CD14-positive monocyte (primary cell): ENCODE results near the gene NDE1. TPM values are rescaled to one million over a fixed set of nuclear protein-coding genes. Genes with fewer than 3 reads are reported as not detected.

Experiments
- DNase-seq, 3 donors: peaks; one replicate each; pipeline ENCODE4 v3.0.0-alpha.2; 2011 to 2022
- H2AFZ ChIP-seq: 2 replicates; pipeline ENCODE4 v1.6.0; 2012; ENCODE audit warnings: mild to moderate bottlenecking, low read depth, low read length, inconsistent platforms; ENCODE audit not compliant: insufficient read depth, poor library complexity, severe bottlenecking
- H3K27ac ChIP-seq, 2 donors: 1 replicate in 1 of 2; 2 replicates in 1 of 2; pipeline ENCODE4 v1.5.1; 2012 to 2013; ENCODE audit warnings: low read length in 2 of 2, control low read depth in 1 of 2, inconsistent platforms in 1 of 2, low read depth in 1 of 2, mild to moderate bottlenecking in 1 of 2
- H3K27me3 ChIP-seq, 2 donors: one replicate each; pipeline versions ENCODE4 v1.6.0 to v1.6.1; 2011 to 2013; ENCODE audit warnings: low read length in 2 of 2; ENCODE audit not compliant: control insufficient read depth in 2 of 2, insufficient read depth in 2 of 2
- H3K36me3 ChIP-seq, 2 donors: replicated peaks in 1 of 2; 1 replicate in 1 of 2; 2 replicates in 1 of 2; pipeline versions ENCODE4 v1.5.1 to v1.6.1; 2012 to 2013; ENCODE audit warnings: low read length in 2 of 2, control low read depth in 1 of 2, inconsistent platforms in 1 of 2, mild to moderate bottlenecking in 1 of 2; ENCODE audit not compliant: insufficient read depth in 2 of 2, control insufficient read depth in 1 of 2
- H3K4me1 ChIP-seq, 2 donors: 1 replicate in 1 of 2; 2 replicates in 1 of 2; pipeline versions ENCODE4 v1.5.1 to v1.6.1; 2012 to 2013; ENCODE audit warnings: low read length in 2 of 2, control low read depth in 1 of 2, inconsistent platforms in 1 of 2, mild to moderate bottlenecking in 1 of 2, moderate library complexity in 1 of 2; ENCODE audit not compliant: insufficient read depth in 2 of 2, control insufficient read depth in 1 of 2
- H3K4me2 ChIP-seq: replicated peaks from 2 replicates; pipeline ENCODE3; 2012; ENCODE audit warnings: low read length, moderate library complexity, mild to moderate bottlenecking; ENCODE audit not compliant: poor library complexity, severe bottlenecking; ENCODE audit errors: extremely low read depth
- H3K4me3 ChIP-seq, 3 experiments: fragments of 200-600 bp in 1 of 3; sonication (generic) in 1 of 3; replicated peaks in 1 of 3; 1 replicate in 2 of 3; 2 replicates in 1 of 3; pipeline ENCODE4 v1.5.1; 2011 to 2013; ENCODE audit warnings: low read length in 3 of 3, mild to moderate bottlenecking in 3 of 3, control low read depth in 2 of 3, low read depth in 2 of 3, inconsistent platforms in 1 of 3, moderate library complexity in 1 of 3
- H3K79me2 ChIP-seq: 2 replicates; pipeline ENCODE4 v1.6.0; 2012; ENCODE audit warnings: mild to moderate bottlenecking, control low read depth, inconsistent platforms, low read length, moderate library complexity; ENCODE audit not compliant: insufficient read depth
- H3K9ac ChIP-seq: 2 replicates; pipeline ENCODE4 v1.6.0; 2017; ENCODE audit warnings: low read length, mild to moderate bottlenecking; ENCODE audit not compliant: insufficient read depth, poor library complexity, severe bottlenecking
- H3K9me3 ChIP-seq, 2 donors: replicated peaks in 1 of 2; 1 replicate in 1 of 2; 2 replicates in 1 of 2; pipeline versions ENCODE4 v1.5.1 to v1.6.1; 2012 to 2013; ENCODE audit warnings: low read length in 2 of 2, control low read depth in 1 of 2; ENCODE audit not compliant: control insufficient read depth in 1 of 2, insufficient read depth in 1 of 2
- H4K20me1 ChIP-seq: 2 replicates; pipeline ENCODE4 v1.6.0; 2012; ENCODE audit warnings: mild to moderate bottlenecking, low read length, control low read depth, moderate library complexity; ENCODE audit not compliant: insufficient read depth
- H3K27ac Mint-ChIP-seq, 7 donors: one replicate each; pipeline ENCODE4 v1.8.0; 2020; ENCODE audit warnings: mild to moderate bottlenecking in 7 of 7, mixed read lengths in 7 of 7, moderate library complexity in 6 of 7, inconsistent platforms in 2 of 7
- H3K27me3 Mint-ChIP-seq, 3 donors: one replicate each; pipeline ENCODE4 v1.8.0; 2021 to 2022; ENCODE audit warnings: low read depth in 3 of 3, mild to moderate bottlenecking in 3 of 3, mixed read lengths in 3 of 3, moderate library complexity in 3 of 3, inconsistent platforms in 1 of 3
- H3K36me3 Mint-ChIP-seq, 2 donors: one replicate each; pipeline ENCODE4 v1.8.0; 2020; ENCODE audit warnings: mixed read lengths in 2 of 2, inconsistent platforms in 1 of 2, mild to moderate bottlenecking in 1 of 2
- H3K4me1 Mint-ChIP-seq: one replicate; pipeline ENCODE4 v1.8.0; 2020; ENCODE audit warnings: mild to moderate bottlenecking, mixed read lengths
- H3K4me3 Mint-ChIP-seq, 2 donors: one replicate each; pipeline ENCODE4 v1.8.0; 2020; ENCODE audit warnings: mild to moderate bottlenecking in 2 of 2, mixed read lengths in 2 of 2, moderate library complexity in 1 of 2
- H3K9me3 Mint-ChIP-seq, 7 donors: one replicate each; pipeline ENCODE4 v1.8.0; 2020 to 2022; ENCODE audit warnings: mixed read lengths in 7 of 7, mild to moderate bottlenecking in 6 of 7, moderate library complexity in 6 of 7, inconsistent platforms in 2 of 7
- WGBS: methylation state at CpG from one replicate; pipeline ENCODE4 v1.1.5; 2013; ENCODE audit warnings: missing lambda C conversion rate; ENCODE audit not compliant: insufficient coverage; 5-methylcytosine and 5-hydroxymethylcytosine counted together
- intact Hi-C, 2 donors: fragments of 100-400 bp; cut with micrococcal nuclease; formaldehyde crosslinking; loops; one replicate each; pipeline versions ENCODE4 v1.15.0 to v1.15.1; 2023
- polyA plus RNA-seq, 3 donors: library from polyadenylated mRNA; depleted of rRNA in 1 of 3; unstranded in 2 of 3; stranded (reverse) in 1 of 3; fragments of 300-500 nt in 2 of 3; fragments of >200 nt in 1 of 3; fragmentation: Illumina TruSeq in 2 of 3; gene quantifications; 1 replicate in 2 of 3; 2 replicates in 1 of 3; pipeline ENCODE4 v1.2.3, GENCODE V29; 2012 to 2021
- TF ChIP-seq, protein P1 (sequence below): fragments of 200-600 bp; IDR thresholded peaks from one replicate; pipeline ENCODE4 v1.8.0; 2022; ENCODE audit warnings: antibody characterized with exemption, mild to moderate bottlenecking

NDE1 gene
- polyA plus RNA-seq, 3 donors = 26.0 to 47.8 (median 28.0) TPM

DNA sequence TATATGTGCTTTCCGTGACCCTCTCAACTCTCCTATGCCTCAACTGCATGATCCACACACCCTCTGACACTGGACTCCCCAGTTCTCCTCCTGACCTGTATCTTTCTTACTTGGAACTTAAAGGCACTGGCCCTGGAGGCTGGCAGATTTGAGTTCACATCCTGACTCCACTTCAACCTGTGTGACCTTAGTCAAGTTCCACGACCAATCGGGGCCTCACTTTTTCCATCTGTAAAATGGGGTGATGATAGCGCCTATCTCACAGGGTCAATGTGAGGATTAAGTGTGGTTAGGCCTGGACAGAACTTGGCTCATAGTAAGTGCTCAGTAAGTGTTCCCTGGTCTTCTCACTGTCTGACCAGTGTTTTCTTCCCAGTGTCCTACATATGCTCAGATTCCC is 32.1 kb upstream of the NDE1 start:
- no peaks in the 10 kb centered on the region for H3K4me1 ChIP-seq
- peaks cover 0 to 2% (median 0%) of the 10 kb centered on the region in 3 donors for H3K27me3 Mint-ChIP-seq
- no peaks in the 10 kb centered on the region for H4K20me1 ChIP-seq
- H3K27ac ChIP-seq = peak overlapping the region in 1 of 2 donors; percentile 58
- intact Hi-C loops = no loop called here
- no peak overlapping the region for H3K4me3 ChIP-seq
- H2AFZ ChIP-seq = no peak overlapping the region
- no peaks in the 10 kb centered on the region for H3K79me2 ChIP-seq
- 100% methylated on average over 1 of the region's 4 CpGs for WGBS
- H3K4me3 Mint-ChIP-seq = no peak overlapping the region
- H3K36me3 Mint-ChIP-seq = peaks cover 83 to 98% of the 10 kb centered on the region in 2 donors
- H3K36me3 ChIP-seq = peaks cover 89 to 97% of the 10 kb centered on the region in 2 donors
- no peak overlapping the region for H3K4me2 ChIP-seq
- no peaks in the 10 kb centered on the region for H3K4me1 Mint-ChIP-seq
- peaks cover 0 to 3% (median 0%) of the 10 kb centered on the region in 7 donors for H3K9me3 Mint-ChIP-seq
- TF ChIP-seq, protein P1, sequence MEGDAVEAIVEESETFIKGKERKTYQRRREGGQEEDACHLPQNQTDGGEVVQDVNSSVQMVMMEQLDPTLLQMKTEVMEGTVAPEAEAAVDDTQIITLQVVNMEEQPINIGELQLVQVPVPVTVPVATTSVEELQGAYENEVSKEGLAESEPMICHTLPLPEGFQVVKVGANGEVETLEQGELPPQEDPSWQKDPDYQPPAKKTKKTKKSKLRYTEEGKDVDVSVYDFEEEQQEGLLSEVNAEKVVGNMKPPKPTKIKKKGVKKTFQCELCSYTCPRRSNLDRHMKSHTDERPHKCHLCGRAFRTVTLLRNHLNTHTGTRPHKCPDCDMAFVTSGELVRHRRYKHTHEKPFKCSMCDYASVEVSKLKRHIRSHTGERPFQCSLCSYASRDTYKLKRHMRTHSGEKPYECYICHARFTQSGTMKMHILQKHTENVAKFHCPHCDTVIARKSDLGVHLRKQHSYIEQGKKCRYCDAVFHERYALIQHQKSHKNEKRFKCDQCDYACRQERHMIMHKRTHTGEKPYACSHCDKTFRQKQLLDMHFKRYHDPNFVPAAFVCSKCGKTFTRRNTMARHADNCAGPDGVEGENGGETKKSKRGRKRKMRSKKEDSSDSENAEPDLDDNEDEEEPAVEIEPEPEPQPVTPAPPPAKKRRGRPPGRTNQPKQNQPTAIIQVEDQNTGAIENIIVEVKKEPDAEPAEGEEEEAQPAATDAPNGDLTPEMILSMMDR = no peak
- no peak overlapping the region for H3K9ac ChIP-seq
- no peaks in the 10 kb centered on the region for H3K27me3 ChIP-seq
- no peaks in the 10 kb centered on the region for H3K9me3 ChIP-seq
- H3K27ac Mint-ChIP-seq = peak overlapping the region in 5 of 7 donors; percentile 10 to 82 (median 48)
- DNase-seq = no peak

DNA sequence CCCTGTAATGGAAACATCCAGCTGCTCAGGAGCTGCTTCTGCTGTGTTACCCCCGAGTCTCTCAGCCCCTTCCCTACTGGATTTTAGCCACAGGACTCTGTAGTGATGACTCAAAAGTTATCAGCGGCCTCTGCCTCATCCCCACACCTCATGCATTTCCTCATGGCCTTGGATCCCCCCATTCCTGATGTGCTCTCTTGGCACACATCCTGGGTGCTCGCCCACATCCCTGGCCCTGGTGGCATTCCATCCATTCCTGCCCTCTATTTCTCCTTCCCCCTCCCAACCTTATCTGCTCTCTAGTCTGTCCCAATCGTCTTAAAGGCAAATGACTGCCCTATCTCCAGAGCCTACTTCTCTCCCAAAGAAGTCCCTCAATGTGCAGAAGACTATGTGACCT is 31.7 kb upstream of the NDE1 start:
- peak overlapping the region in 1 of 2 donors; percentile 58 for H3K27ac ChIP-seq
- H3K4me1 ChIP-seq = no peaks in the 10 kb centered on the region
- no peak overlapping the region for H3K9ac ChIP-seq
- H3K4me2 ChIP-seq = no peak overlapping the region
- no peaks in the 10 kb centered on the region for H3K79me2 ChIP-seq
- no peak for DNase-seq
- H3K4me1 Mint-ChIP-seq = no peaks in the 10 kb centered on the region
- H3K36me3 ChIP-seq = peaks cover 86 to 98% of the 10 kb centered on the region in 2 donors
- TF ChIP-seq, protein P1 = no peak
- no peak overlapping the region for H3K4me3 ChIP-seq
- H3K27me3 Mint-ChIP-seq = peaks cover 0 to 2% (median 0%) of the 10 kb centered on the region in 3 donors
- no peaks in the 10 kb centered on the region for H3K9me3 ChIP-seq
- peaks cover 81 to 97% of the 10 kb centered on the region in 2 donors for H3K36me3 Mint-ChIP-seq
- peaks cover 0 to 3% (median 0%) of the 10 kb centered on the region in 7 donors for H3K9me3 Mint-ChIP-seq
- no peaks in the 10 kb centered on the region for H3K27me3 ChIP-seq
- H2AFZ ChIP-seq = no peak overlapping the region
- H4K20me1 ChIP-seq = no peaks in the 10 kb centered on the region
- 96% methylated on average over 4 of the region's 4 CpGs for WGBS
- H3K4me3 Mint-ChIP-seq = no peak overlapping the region
- intact Hi-C loops = no loop called here
- peak overlapping the region in 5 of 7 donors; percentile 19 to 82 (median 64) for H3K27ac Mint-ChIP-seq
